HEK293 (cell line): Measurements from ENCODE around the gene OR10A3.

Experiments used
- CTCF ChIA-PET: fragments of 350-600 bp; formaldehyde crosslinking; extraction: SDS; loops from one replicate; lab custom pipeline; 2021; ENCODE audit warnings: antibody characterized with exemption; lab: Yijun Ruan, JAX
- POLR2A ChIA-PET: fragments of 300-600 bp; formaldehyde crosslinking; extraction: SDS; loops from one replicate; lab custom pipeline; 2020; ENCODE audit warnings: antibody characterized with exemption, inconsistent platforms; lab: Yijun Ruan, JAX
- H3K27ac ChIP-seq: fragments of 200-500 bp; sonication (Bioruptor generic); 2 replicates; pipeline ENCODE4 v1.5.1; 2014; ENCODE audit warnings: low read depth, low read length, control low read depth, inconsistent platforms; ENCODE audit errors: extremely low read depth
- H3K36me3 ChIP-seq, 2 experiments: fragments of 200-500 bp in 1 of 2; sonication (Bioruptor generic) in 1 of 2; 1 replicate in 1 of 2; 2 replicates in 1 of 2; pipeline ENCODE4 v1.5.1; 2014 to 2017; ENCODE audit warnings: inconsistent platforms in 2 of 2, low read length in 2 of 2; ENCODE audit not compliant: control insufficient read depth in 2 of 2, insufficient read depth in 1 of 2
- H3K4me1 ChIP-seq: fragments of 200-500 bp; sonication (Bioruptor generic); 2 replicates; pipeline ENCODE4 v1.5.1; 2014; ENCODE audit warnings: mild to moderate bottlenecking, low read length, inconsistent platforms; ENCODE audit not compliant: control insufficient read depth, insufficient read depth
- H3K4me3 ChIP-seq: 2 replicates; pipeline ENCODE4 v1.5.1; 2011; ENCODE audit warnings: low read depth, mild to moderate bottlenecking, control low read depth, low read length, moderate library complexity
- H3K9me3 ChIP-seq: fragments of 200-500 bp; sonication (Bioruptor generic); 2 replicates; pipeline ENCODE4 v1.5.1; 2014; ENCODE audit warnings: low read depth, low read length, inconsistent platforms; ENCODE audit not compliant: control insufficient read depth, insufficient read depth
- EGR2 ChIP-seq: fragments of 450-650 bp; formaldehyde crosslinking; IDR thresholded peaks from 2 replicates; pipeline ENCODE4 v1.5.1; 2016; ENCODE audit warnings: low read depth, missing biosample characterization, missing genetic modification characterization
- MZF1 ChIP-seq: fragments of 450-650 bp; formaldehyde crosslinking; IDR thresholded peaks from 2 replicates; pipeline ENCODE4 v1.5.1; 2017; ENCODE audit warnings: missing biosample characterization, missing genetic modification characterization, borderline replicate concordance
- PRDM1 ChIP-seq: fragments of 450-650 bp; formaldehyde crosslinking; IDR thresholded peaks from 2 replicates; pipeline ENCODE4; 2016; ENCODE audit warnings: missing biosample characterization, missing genetic modification characterization
- SETDB1 ChIP-seq: IDR thresholded peaks from one replicate; pipeline ENCODE4 v1.6.1; 2017; ENCODE audit warnings: mild to moderate bottlenecking, low read length, moderate library complexity, mixed read lengths; ENCODE audit not compliant: insufficient read length
- ZBTB1 ChIP-seq: fragments of 450-650 bp; formaldehyde crosslinking; IDR thresholded peaks from 2 replicates; pipeline ENCODE4 v1.5.1; 2016; ENCODE audit warnings: missing biosample characterization, missing genetic modification characterization
- ZBTB21 ChIP-seq: fragments of 450-650 bp; formaldehyde crosslinking; IDR thresholded peaks from 2 replicates; pipeline ENCODE4 v1.5.1; 2017; ENCODE audit warnings: missing biosample characterization, missing genetic modification characterization
- ZBTB7A ChIP-seq: fragments of 450-650 bp; formaldehyde crosslinking; IDR thresholded peaks from 2 replicates; pipeline ENCODE4 v1.5.1; 2016; ENCODE audit warnings: low read depth, missing biosample characterization, missing genetic modification characterization
- ZNF10 ChIP-seq: fragments of 450-650 bp; formaldehyde crosslinking; IDR thresholded peaks from 2 replicates; pipeline ENCODE4 v1.5.1; 2017; ENCODE audit warnings: missing biosample characterization, missing genetic modification characterization
- ZNF157 ChIP-seq: fragments of 450-650 bp; formaldehyde crosslinking; IDR thresholded peaks from 2 replicates; pipeline ENCODE4 v1.5.1; 2016; ENCODE audit warnings: missing biosample characterization, missing genetic modification characterization
- ZNF19 ChIP-seq: fragments of 450-650 bp; formaldehyde crosslinking; IDR thresholded peaks from 2 replicates; pipeline ENCODE4; 2016; ENCODE audit warnings: missing biosample characterization, missing genetic modification characterization, low read depth
- ZNF292 ChIP-seq: fragments of 450-650 bp; formaldehyde crosslinking; IDR thresholded peaks from 2 replicates; pipeline ENCODE4 v1.5.1; 2016; ENCODE audit warnings: low read depth, missing biosample characterization, missing genetic modification characterization, borderline replicate concordance
- ZNF302 ChIP-seq: fragments of 450-650 bp; formaldehyde crosslinking; IDR thresholded peaks from 2 replicates; pipeline ENCODE4 v1.5.1; 2016; ENCODE audit warnings: missing biosample characterization, missing genetic modification characterization, low read depth
- ZNF404 ChIP-seq: fragments of 450-650 bp; formaldehyde crosslinking; IDR thresholded peaks from 2 replicates; pipeline ENCODE4 v1.5.1; 2017; ENCODE audit warnings: missing biosample characterization, missing genetic modification characterization
- ZNF501 ChIP-seq: fragments of 450-650 bp; formaldehyde crosslinking; IDR thresholded peaks from 2 replicates; pipeline ENCODE4 v1.5.1; 2016; ENCODE audit warnings: missing biosample characterization, missing genetic modification characterization
- ZNF521 ChIP-seq: fragments of 450-650 bp; formaldehyde crosslinking; IDR thresholded peaks from 2 replicates; pipeline ENCODE4 v1.5.1; 2017; ENCODE audit warnings: missing biosample characterization, mild to moderate bottlenecking, missing genetic modification characterization
- ZNF571 ChIP-seq: fragments of 450-650 bp; formaldehyde crosslinking; IDR thresholded peaks from 2 replicates; pipeline ENCODE4 v1.5.0; 2017; ENCODE audit warnings: missing biosample characterization, missing genetic modification characterization
- ZNF791 ChIP-seq: fragments of 450-650 bp; formaldehyde crosslinking; IDR thresholded peaks from 2 replicates; pipeline ENCODE4 v1.5.1; 2016; ENCODE audit warnings: missing biosample characterization, missing genetic modification characterization
- TF ChIP-seq, protein P1 (sequence below): fragments of 450-650 bp; formaldehyde crosslinking; IDR thresholded peaks from 2 replicates; pipeline ENCODE4 v1.5.1; 2016; ENCODE audit warnings: missing biosample characterization, missing genetic modification characterization
- TF ChIP-seq, protein P2 (sequence below): fragments of 450-650 bp; formaldehyde crosslinking; IDR thresholded peaks from 2 replicates; pipeline ENCODE4 v1.5.1; 2016; ENCODE audit warnings: missing biosample characterization, missing genetic modification characterization, low read depth
- TF ChIP-seq, protein P3 (sequence below): fragments of 450-650 bp; formaldehyde crosslinking; IDR thresholded peaks from 2 replicates; pipeline ENCODE4 v1.5.1; 2016; ENCODE audit warnings: missing biosample characterization, missing genetic modification characterization
- TF ChIP-seq, protein P4 (sequence below): fragments of 450-650 bp; formaldehyde crosslinking; IDR thresholded peaks from 2 replicates; pipeline ENCODE4; 2016; ENCODE audit warnings: missing biosample characterization, missing genetic modification characterization

OR10A3 gene

DNA sequence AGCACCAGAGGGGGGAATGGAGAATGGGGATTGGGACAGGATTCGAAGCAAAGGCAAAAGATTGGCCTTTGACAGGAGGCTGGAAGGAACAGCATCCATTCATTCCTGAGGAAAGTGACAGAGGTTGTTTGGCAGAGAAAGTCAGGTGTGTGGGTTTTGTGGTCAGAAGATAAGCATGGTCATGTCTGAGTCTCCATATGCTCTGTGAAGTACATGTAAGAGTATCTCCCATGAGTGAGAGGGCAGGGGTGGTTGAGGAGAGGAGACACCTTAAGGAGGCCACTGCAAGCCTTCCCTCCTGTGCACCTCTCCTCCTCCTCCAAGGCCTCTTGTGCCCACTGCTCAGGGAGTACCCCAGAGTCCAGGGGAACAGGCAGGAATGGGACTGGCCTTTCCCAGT lies 25.6 kb upstream of the OR10A3 start:
- Histone ChIP-seq H3K4me3 (no peak overlapping the region), H3K9me3 (no peaks in the 10 kb centered on the region), H3K4me1 (no peaks in the 10 kb centered on the region), H3K36me3 (no peaks in the 10 kb centered on the region), H3K27ac (no peak overlapping the region)
- ChIA-PET CTCF (no interaction called here), POLR2A (no interaction called here)
- no peak for TF ChIP-seq ZNF302 (tag by site-specific recombination)
- TF ChIP-seq, protein P1, sequence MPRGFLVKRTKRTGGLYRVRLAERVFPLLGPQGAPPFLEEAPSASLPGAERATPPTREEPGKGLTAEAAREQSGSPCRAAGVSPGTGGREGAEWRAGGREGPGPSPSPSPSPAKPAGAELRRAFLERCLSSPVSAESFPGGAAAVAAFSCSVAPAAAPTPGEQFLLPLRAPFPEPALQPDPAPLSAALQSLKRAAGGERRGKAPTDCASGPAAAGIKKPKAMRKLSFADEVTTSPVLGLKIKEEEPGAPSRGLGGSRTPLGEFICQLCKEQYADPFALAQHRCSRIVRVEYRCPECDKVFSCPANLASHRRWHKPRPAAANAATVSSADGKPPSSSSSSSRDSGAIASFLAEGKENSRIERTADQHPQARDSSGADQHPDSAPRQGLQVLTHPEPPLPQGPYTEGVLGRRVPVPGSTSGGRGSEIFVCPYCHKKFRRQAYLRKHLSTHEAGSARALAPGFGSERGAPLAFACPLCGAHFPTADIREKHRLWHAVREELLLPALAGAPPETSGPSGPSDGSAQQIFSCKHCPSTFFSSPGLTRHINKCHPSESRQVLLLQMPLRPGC = no peak

DNA sequence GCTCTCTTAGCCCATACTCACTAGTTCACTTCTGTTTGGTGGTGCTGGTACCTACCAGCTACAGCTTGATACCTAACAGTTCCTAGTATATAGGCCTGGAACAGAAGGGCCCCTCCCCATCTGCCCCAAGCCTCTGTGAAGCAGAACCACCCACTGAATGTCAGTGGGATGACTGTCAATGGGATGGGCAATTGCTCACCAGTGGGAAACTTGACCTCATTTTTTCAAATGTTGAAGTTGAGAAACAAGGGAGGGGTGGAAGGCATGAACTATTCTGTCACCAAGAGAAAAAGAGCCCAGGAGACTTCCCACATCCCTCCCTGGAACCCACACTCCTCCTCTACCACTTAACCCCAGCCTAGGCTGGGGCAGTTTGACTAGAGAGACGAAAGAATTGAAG lies 23.9 kb upstream of the OR10A3 start, which contains the start of gene NLRP10:
Gene NLRP10 (minus strand): TSS at position 62 of the 400 bp plus-strand sequence. CDS start 1,952 bp downstream, outside the sequence.
- Histone ChIP-seq H3K27ac (no peak within 1 kb of the TSS), H3K4me1 (no peaks in the 10 kb centered on the region)
- TF ChIP-seq EGR2 (tag by site-specific recombination) = 0 out of 2 replicates have a peak, but pooled peaks have one; percentile 29
- TF ChIP-seq ZBTB1 (tag by site-specific recombination) = no peak
- TF ChIP-seq, all 188 proteins: peak for 1
- no peak within 1 kb of the TSS for H3K4me3 ChIP-seq
- ChIA-PET CTCF (interaction anchor here (0.6 kb wide), 1 partner anchor 201 kb away, joined by 3 read pairs; no protein-coding TSS in a partner anchor), POLR2A (no interaction called here)
- no peaks in the 10 kb centered on the region for H3K36me3 ChIP-seq
- H3K9me3 ChIP-seq = no peaks in the 10 kb centered on the region

DNA sequence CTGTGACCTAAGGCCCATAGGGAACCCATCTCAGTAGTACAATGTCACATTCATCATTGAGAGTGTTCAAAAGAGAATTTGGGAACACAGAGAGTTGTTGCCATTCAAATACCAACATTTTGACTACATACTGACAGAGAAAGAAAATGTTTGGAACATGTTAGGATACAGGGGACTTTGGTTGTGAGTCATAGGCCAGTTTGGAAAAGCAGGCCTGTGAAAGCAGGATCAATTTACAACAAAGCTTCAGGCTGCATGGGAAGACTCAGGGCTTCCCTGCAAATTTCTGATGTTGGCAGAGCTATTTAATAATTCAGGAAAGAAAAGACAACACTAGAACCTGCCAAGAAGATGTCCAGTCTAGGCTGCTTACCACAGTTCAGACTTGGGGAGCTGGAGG lies 23.4 kb upstream of the OR10A3 start:
- Histone ChIP-seq H3K36me3 (no peaks in the 10 kb centered on the region), H3K27ac (no peak overlapping the region), H3K9me3 (no peaks in the 10 kb centered on the region), H3K4me1 (no peaks in the 10 kb centered on the region), H3K4me3 (no peak overlapping the region)
- POLR2A ChIA-PET = no interaction called here
- TF ChIP-seq ZNF791 (no peak), ZNF571 (tag by site-specific recombination) (no peak), SETDB1 (no peak), ZNF521 (tag by site-specific recombination) (no peak)
- CTCF ChIA-PET = interaction anchor here (0.6 to 1.0 kb wide), 2 partner anchors 22 to 202 kb away, joined by 3 to 7 read pairs; partner anchors contain the start of gene EIF3F

DNA sequence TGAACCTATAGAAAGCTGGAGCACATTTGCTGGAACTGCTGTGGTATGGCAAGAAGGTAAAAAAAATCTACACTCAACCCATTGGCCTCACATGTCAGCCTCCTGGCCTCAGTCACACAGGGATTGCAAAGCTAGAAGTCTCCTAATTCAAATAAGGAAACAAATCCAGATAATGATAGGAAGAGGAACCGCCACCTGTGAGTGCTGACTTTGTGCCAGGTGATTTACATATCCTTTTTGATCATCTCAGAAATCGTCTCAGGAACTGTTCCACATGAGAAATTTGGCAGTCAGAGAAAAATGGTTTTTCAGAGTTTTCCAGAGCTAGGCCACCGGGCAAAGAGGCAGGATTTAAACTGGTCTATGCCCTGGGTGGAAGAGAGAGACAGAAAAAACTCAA lies 22.8 kb upstream of the OR10A3 start:
- Histone ChIP-seq H3K9me3 (no peaks in the 10 kb centered on the region), H3K27ac (no peak overlapping the region), H3K36me3 (no peaks in the 10 kb centered on the region), H3K4me1 (no peaks in the 10 kb centered on the region), H3K4me3 (no peak overlapping the region)
- CTCF ChIA-PET = interaction anchor here (1.0 kb wide), 1 partner anchor 23 kb away, joined by 7 read pairs; the partner anchor contains the start of gene EIF3F
- POLR2A ChIA-PET = no interaction called here
- TF ChIP-seq ZNF404 (tag by site-specific recombination) (no peak), PRDM1 (no peak), ZNF501 (tag by site-specific recombination) (no peak), ZNF157 (no peak), ZBTB21 (tag by site-specific recombination) (no peak), ZNF292 (tag by site-specific recombination) (no peak), ZNF19 (tag by site-specific recombination) (no peak), ZBTB7A (tag by site-specific recombination) (no peak), MZF1 (tag by site-specific recombination) (no peak), ZNF10 (tag by site-specific recombination) (no peak)
- TF ChIP-seq, protein P2, sequence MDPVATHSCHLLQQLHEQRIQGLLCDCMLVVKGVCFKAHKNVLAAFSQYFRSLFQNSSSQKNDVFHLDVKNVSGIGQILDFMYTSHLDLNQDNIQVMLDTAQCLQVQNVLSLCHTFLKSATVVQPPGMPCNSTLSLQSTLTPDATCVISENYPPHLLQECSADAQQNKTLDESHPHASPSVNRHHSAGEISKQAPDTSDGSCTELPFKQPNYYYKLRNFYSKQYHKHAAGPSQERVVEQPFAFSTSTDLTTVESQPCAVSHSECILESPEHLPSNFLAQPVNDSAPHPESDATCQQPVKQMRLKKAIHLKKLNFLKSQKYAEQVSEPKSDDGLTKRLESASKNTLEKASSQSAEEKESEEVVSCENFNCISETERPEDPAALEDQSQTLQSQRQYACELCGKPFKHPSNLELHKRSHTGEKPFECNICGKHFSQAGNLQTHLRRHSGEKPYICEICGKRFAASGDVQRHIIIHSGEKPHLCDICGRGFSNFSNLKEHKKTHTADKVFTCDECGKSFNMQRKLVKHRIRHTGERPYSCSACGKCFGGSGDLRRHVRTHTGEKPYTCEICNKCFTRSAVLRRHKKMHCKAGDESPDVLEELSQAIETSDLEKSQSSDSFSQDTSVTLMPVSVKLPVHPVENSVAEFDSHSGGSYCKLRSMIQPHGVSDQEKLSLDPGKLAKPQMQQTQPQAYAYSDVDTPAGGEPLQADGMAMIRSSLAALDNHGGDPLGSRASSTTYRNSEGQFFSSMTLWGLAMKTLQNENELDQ (tag by site-specific recombination) = no peak
- TF ChIP-seq, protein P3, sequence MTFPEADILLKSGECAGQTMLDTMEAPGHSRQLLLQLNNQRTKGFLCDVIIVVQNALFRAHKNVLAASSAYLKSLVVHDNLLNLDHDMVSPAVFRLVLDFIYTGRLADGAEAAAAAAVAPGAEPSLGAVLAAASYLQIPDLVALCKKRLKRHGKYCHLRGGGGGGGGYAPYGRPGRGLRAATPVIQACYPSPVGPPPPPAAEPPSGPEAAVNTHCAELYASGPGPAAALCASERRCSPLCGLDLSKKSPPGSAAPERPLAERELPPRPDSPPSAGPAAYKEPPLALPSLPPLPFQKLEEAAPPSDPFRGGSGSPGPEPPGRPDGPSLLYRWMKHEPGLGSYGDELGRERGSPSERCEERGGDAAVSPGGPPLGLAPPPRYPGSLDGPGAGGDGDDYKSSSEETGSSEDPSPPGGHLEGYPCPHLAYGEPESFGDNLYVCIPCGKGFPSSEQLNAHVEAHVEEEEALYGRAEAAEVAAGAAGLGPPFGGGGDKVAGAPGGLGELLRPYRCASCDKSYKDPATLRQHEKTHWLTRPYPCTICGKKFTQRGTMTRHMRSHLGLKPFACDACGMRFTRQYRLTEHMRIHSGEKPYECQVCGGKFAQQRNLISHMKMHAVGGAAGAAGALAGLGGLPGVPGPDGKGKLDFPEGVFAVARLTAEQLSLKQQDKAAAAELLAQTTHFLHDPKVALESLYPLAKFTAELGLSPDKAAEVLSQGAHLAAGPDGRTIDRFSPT (tag by site-specific recombination) = no peak
- TF ChIP-seq, protein P4, sequence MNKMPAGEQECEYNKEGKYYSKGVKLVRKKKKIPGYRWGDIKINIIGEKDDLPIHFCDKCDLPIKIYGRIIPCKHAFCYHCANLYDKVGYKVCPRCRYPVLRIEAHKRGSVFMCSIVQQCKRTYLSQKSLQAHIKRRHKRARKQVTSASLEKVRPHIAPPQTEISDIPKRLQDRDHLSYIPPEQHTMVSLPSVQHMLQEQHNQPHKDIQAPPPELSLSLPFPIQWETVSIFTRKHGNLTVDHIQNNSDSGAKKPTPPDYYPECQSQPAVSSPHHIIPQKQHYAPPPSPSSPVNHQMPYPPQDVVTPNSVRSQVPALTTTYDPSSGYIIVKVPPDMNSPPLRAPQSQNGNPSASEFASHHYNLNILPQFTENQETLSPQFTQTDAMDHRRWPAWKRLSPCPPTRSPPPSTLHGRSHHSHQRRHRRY (tag by site-specific recombination) = no peak
